NCI-H128 (cell line): ENCODE results near the gene SMAD3.

ENCODE experiments used
- DNase-seq: peaks from one replicate; lab custom pipeline; 2025; ENCODE audit not compliant: unreplicated experiment; lab: John Stamatoyannopoulos, UW

SMAD3 gene

GRCh38 chr15:67158367-67158766 is 93.0 kb downstream of the SMAD3 start:
- DNase-seq, result no peak

GRCh38 chr15:67161412-67161811 is 96.0 kb downstream of the SMAD3 start:
- DNase-seq, result no peak

GRCh38 chr15:67161881-67162280 is 96.5 kb downstream of the SMAD3 start:
- DNase-seq, result no peak

GRCh38 chr15:67163180-67163579 is 97.8 kb downstream of the SMAD3 start:
- DNase-seq, result no peak

- DNase-seq, result no peak
Observed at GRCh38 chr15:67164401-67164791, 99.0 kb downstream of the SMAD3 start.

- DNase-seq, result no peak
Observed at GRCh38 chr15:67164811-67165253, 99.4 kb downstream of the SMAD3 start.

GRCh38 chr15:67165254-67166253 is 100.2 kb downstream of the SMAD3 start:
- DNase-seq, result no peak

- no peak for DNase-seq
Observed at GRCh38 chr15:67166280-67167009, 101.0 kb downstream of the SMAD3 start.

- DNase-seq, result no peak
Observed at GRCh38 chr15:67167091-67167490, 101.7 kb downstream of the SMAD3 start.

- no peak for DNase-seq
Observed at GRCh38 chr15:67168694-67169093, 103.3 kb downstream of the SMAD3 start.

GRCh38 chr15:67170143-67170925 is 104.9 kb downstream of the SMAD3 start:
- no peak for DNase-seq

GRCh38 chr15:67171471-67171870 is 106.1 kb downstream of the SMAD3 start:
- no peak for DNase-seq

- no peak for DNase-seq
Observed at GRCh38 chr15:67172172-67172571, 106.8 kb downstream of the SMAD3 start.

- no peak for DNase-seq
Observed at GRCh38 chr15:67173005-67173404, 107.6 kb downstream of the SMAD3 start.

GRCh38 chr15:67173786-67174185 is 108.4 kb downstream of the SMAD3 start:
- no peak for DNase-seq

- no peak for DNase-seq
Observed at GRCh38 chr15:67174446-67174845, 109.0 kb downstream of the SMAD3 start.

GRCh38 chr15:67174864-67175573 is 109.6 kb downstream of the SMAD3 start:
- no peak for DNase-seq

- DNase-seq, result no peak
Observed at GRCh38 chr15:67175643-67176071, 110.3 kb downstream of the SMAD3 start.

GRCh38 chr15:67176195-67176971 is 111.0 kb downstream of the SMAD3 start:
- DNase-seq, result no peak

GRCh38 chr15:67177752-67178151 is 112.3 kb downstream of the SMAD3 start:
- no peak for DNase-seq
